ENCODE data around the gene RASAL2.
"Not testable (repeated sequence)": the region's sequence is repeated elsewhere in the genome, so short reads cannot be mapped to it uniquely, and the experiment has no call there.

The RASAL2 gene

DNA sequence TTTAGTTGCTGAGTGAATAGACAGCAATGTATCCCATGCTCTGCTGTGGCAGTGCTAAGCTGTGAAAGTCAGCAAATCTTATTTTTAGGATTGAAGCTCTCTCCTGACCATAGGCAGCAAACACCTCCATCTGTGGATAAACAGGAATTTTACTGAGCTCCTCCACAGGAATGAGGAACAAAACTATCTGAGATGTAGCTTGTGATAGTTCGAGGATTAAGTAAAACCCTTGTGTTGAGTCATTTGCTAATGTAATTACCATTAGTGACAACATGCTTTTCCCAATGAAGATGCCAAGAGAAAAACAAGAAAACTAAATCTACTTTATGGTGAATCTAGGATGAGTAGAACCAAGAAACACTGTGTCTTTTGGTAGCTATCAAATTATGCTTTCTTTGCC is 280.1 kb downstream of the RASAL2 start:
- no peak overlapping the region for H3K4me3 Mint-ChIP-seq
- H3K9me3 Mint-ChIP-seq = no peaks in the 10 kb centered on the region
- H3K27me3 Mint-ChIP-seq = peaks cover 9% of the 10 kb centered on the region
- no peaks in the 10 kb centered on the region for H3K4me1 Mint-ChIP-seq
- H3K36me3 Mint-ChIP-seq (ENCODE audit: low read depth) = no peaks in the 10 kb centered on the region
- H3K27ac Mint-ChIP-seq = no peak overlapping the region
- DNase-seq (no peak), ATAC-seq (no peak)

GRCh38 chr1:178376008-178376407 is 282.1 kb downstream of the RASAL2 start:
- H3K27me3 Mint-ChIP-seq = peaks cover 7% of the 10 kb centered on the region
- DNase-seq (no peak), ATAC-seq (no peak)
- H3K27ac Mint-ChIP-seq = no peak overlapping the region
- no peak overlapping the region for H3K4me3 Mint-ChIP-seq
- no peaks in the 10 kb centered on the region for H3K36me3 Mint-ChIP-seq (ENCODE audit: low read depth)
- no peaks in the 10 kb centered on the region for H3K9me3 Mint-ChIP-seq
- no peaks in the 10 kb centered on the region for H3K4me1 Mint-ChIP-seq

DNA sequence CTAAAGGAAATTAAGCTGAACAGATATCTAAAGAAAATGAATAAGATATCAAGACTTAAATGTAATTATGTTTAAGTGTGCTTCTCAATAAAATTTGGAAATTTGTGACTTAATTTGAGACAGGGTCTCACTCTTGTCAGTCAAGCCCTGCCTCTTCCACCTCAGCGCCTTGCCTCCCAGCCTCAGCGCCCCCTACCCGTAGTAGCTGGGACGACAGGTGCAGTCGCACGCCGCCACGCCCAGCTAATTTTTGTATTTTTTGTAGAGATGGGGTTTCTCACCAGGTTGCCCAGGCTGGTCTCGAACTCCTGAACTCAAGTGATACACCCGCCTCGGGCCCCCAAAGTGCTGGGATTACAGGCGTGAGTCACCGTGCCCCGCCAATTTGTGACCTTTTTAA is 285.9 kb downstream of the RASAL2 start:
- no peak for DNase-seq
- H3K36me3 Mint-ChIP-seq (ENCODE audit: low read depth) = no peaks in the 10 kb centered on the region
- ATAC-seq = no peak

GRCh38 chr1:178382372-178382771 is 288.5 kb downstream of the RASAL2 start:
- no peak overlapping the region for H3K4me3 Mint-ChIP-seq
- H3K4me1 Mint-ChIP-seq = no peaks in the 10 kb centered on the region
- no peaks in the 10 kb centered on the region for H3K9me3 Mint-ChIP-seq
- no peaks in the 10 kb centered on the region for H3K36me3 Mint-ChIP-seq (ENCODE audit: low read depth)
- no peak for DNase-seq
- ATAC-seq = no peak
- H3K27ac Mint-ChIP-seq = no peak overlapping the region
- H3K27me3 Mint-ChIP-seq = peaks cover 2% of the 10 kb centered on the region

More for the DNA sequence above, 285.9 kb downstream of the RASAL2 start:
- Mint-ChIP-seq H3K27ac (no peak overlapping the region), H3K27me3 (peaks cover 2% of the 10 kb centered on the region), H3K4me1 (no peaks in the 10 kb centered on the region), H3K4me3 (no peak overlapping the region), H3K9me3 (no peaks in the 10 kb centered on the region)

DNA sequence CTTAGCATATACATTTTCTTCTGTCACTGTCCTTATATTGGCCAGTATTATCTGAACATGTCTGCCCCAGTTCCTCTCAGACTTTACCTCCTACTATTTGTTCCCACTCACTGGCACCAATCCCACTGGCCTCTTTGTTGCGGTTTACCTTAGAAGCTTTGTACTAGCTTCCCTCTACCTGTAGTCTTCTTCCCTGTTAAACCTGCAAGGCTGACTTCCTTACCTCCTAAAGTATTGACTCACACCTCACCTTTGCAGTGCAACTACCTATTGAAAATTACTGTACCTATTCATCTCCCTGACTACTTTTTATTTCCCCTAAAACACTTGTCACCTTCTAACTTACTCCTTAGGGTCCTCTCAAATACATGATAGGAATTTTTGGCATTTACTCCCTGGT is 291.8 kb downstream of the RASAL2 start:
- Mint-ChIP-seq H3K27me3 (no peaks in the 10 kb centered on the region), H3K9me3 (no peaks in the 10 kb centered on the region), H3K4me3 (no peak overlapping the region), H3K4me1 (no peaks in the 10 kb centered on the region), H3K27ac (no peak overlapping the region), H3K36me3 (ENCODE audit: low read depth) (no peaks in the 10 kb centered on the region)
- ATAC-seq (no peak), DNase-seq (no peak)

DNA sequence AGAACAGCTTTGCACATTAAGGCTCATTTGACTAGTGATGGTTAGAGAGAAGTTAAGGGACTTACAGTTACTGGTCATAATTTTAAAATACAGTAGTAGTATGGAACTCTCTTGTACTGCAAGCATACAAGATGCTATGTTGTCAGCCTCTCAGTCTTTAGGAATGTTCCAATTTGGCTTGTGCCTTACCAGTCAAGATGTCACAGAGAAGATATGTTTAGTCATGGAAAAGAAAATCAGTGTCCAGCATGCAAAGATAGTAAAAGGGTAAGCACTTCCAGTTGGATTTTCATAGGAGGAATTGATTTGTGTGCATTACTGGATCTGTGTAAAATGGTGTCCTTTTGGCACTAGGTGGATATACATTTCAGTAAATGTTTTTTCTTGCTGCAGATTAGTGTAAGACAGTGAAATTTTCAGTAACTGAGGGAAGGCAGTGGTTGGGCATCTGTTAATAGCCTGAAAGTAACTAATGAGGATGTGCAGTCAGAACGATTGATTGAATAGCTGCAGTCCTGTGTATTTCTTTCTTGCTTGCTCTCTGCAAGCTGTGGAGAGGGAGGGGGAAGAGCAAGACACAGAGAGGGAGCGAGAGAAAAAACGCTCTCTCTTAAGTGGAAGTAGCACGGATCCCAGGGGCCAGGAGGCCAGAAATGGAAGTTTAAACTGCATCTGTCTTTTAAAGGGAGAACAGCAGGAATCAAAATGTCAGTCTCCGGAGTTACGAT is 294.7 kb downstream of the RASAL2 start:
- Mint-ChIP-seq H3K9me3 (no peaks in the 10 kb centered on the region), H3K4me1 (no peaks in the 10 kb centered on the region), H3K27ac (no peak overlapping the region), H3K4me3 (no peak overlapping the region), H3K27me3 (no peaks in the 10 kb centered on the region), H3K36me3 (ENCODE audit: low read depth) (no peaks in the 10 kb centered on the region)
- ATAC-seq = no peak
- no peak for DNase-seq

- Mint-ChIP-seq H3K4me1 (no peaks in the 10 kb centered on the region), H3K27me3 (no peaks in the 10 kb centered on the region), H3K4me3 (no peak overlapping the region), H3K27ac (no peak overlapping the region), H3K9me3 (no peaks in the 10 kb centered on the region), H3K36me3 (ENCODE audit: low read depth) (no peaks in the 10 kb centered on the region)
- ATAC-seq (no peak), DNase-seq (no peak)
Observed at GRCh38 chr1:178389441-178389840, 295.5 kb downstream of the RASAL2 start.

DNA sequence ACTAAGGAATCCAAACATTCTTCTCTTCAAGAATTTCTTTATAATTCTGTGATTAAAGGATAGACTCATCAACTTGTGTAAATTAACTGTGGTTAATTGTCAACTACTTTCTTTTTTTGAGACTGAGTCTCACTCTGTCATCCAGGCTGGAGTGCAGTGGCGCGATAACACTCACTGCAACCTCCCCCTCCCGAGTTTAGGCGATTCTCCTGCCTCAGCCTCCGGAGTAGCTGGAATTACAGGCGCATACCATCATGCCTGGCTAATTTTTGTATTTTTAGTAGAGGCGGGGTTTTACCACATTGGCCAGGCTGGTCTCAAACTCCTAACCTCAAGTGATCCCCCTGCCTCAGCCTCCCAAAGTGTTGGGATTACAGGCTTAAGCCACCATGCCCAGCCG is 296.4 kb downstream of the RASAL2 start:
- H3K36me3 Mint-ChIP-seq (ENCODE audit: low read depth); H3K4me3 Mint-ChIP-seq; H3K27ac Mint-ChIP-seq; H3K9me3 Mint-ChIP-seq; ATAC-seq; DNase-seq; H3K27me3 Mint-ChIP-seq; H3K4me1 Mint-ChIP-seq: not testable (repeated sequence)

- no peak for ATAC-seq
- no peak for DNase-seq
- Mint-ChIP-seq H3K27me3 (no peaks in the 10 kb centered on the region), H3K4me1 (no peaks in the 10 kb centered on the region), H3K9me3 (no peaks in the 10 kb centered on the region), H3K27ac (no peak overlapping the region), H3K4me3 (no peak overlapping the region), H3K36me3 (ENCODE audit: low read depth) (no peaks in the 10 kb centered on the region)
Observed at GRCh38 chr1:178393370-178393769, 299.5 kb downstream of the RASAL2 start.

GRCh38 chr1:178396789-178397188 is 302.9 kb downstream of the RASAL2 start:
- Mint-ChIP-seq H3K9me3 (no peaks in the 10 kb centered on the region), H3K27ac (no peak overlapping the region)

DNA sequence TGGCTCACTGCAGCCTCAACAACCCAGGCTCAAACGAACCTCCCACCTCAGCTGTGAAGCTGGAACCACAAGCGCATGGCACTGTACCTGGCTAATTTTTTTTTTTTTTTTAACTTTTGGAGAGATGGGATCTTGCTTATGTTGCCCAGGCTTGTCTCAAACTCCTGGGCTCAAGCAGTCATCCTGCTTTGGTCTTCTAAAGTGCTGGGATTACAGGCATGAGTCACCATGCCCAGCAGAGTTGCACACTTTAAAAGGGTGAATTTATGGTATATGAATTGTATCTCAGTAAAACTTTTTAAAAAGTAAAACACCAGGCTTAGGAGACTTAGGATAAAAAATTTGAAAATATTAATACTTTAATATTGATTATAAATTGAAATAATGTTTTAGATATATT is 303.8 kb downstream of the RASAL2 start:
- no peaks in the 10 kb centered on the region for H3K27me3 Mint-ChIP-seq
- no peak for DNase-seq
- no peak overlapping the region for H3K27ac Mint-ChIP-seq
- H3K4me1 Mint-ChIP-seq = no peaks in the 10 kb centered on the region
- no peaks in the 10 kb centered on the region for H3K36me3 Mint-ChIP-seq (ENCODE audit: low read depth)
- no peak for ATAC-seq
- H3K9me3 Mint-ChIP-seq = no peaks in the 10 kb centered on the region
- no peak overlapping the region for H3K4me3 Mint-ChIP-seq

More at GRCh38 chr1:178396789-178397188, 302.9 kb downstream of the RASAL2 start:
- no peak for DNase-seq
- Mint-ChIP-seq H3K36me3 (ENCODE audit: low read depth) (no peaks in the 10 kb centered on the region), H3K4me1 (no peaks in the 10 kb centered on the region), H3K4me3 (no peak overlapping the region), H3K27me3 (no peaks in the 10 kb centered on the region)
- no peak for ATAC-seq

DNA sequence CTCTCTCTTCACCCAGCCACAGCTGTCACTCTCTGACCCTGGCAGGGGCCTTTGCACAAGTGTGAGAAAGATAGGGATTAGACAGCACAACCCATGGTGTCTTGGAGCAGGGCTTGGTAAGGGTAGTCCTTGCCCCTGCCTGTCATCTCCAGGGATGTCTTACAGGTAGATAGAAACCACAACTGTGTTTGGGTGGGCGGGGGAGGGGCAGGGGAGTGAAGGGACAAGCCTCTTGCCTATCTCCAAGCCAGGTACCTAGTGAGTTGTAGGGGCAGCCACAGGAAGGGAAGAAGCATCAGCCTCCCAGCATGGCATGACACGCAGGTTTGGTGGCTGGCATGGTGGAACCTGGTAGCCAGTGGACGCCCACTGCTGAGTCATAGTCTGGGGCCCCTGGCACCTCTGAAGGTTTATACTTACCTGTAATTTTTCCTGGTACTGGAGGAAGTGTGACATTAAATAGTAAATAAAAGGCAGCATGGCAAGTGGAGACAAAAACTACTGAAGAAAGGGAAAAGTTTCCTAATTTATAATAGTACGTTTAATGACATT is 305.3 kb downstream of the RASAL2 start:
- Mint-ChIP-seq H3K4me1 (no peaks in the 10 kb centered on the region), H3K27ac (no peak overlapping the region), H3K27me3 (no peaks in the 10 kb centered on the region), H3K4me3 (no peak overlapping the region), H3K36me3 (ENCODE audit: low read depth) (no peaks in the 10 kb centered on the region), H3K9me3 (no peaks in the 10 kb centered on the region)
- ATAC-seq (no peak), DNase-seq (no peak)

GRCh38 chr1:178405137-178405536 is 311.2 kb downstream of the RASAL2 start:
- peaks cover 3% of the 10 kb centered on the region for H3K36me3 Mint-ChIP-seq (ENCODE audit: low read depth)
- H3K27ac Mint-ChIP-seq = no peak overlapping the region
- no peak overlapping the region for H3K4me3 Mint-ChIP-seq
- H3K4me1 Mint-ChIP-seq = no peaks in the 10 kb centered on the region
- no peak for ATAC-seq
- no peak for DNase-seq
- H3K9me3 Mint-ChIP-seq = peaks cover 11% of the 10 kb centered on the region
- H3K27me3 Mint-ChIP-seq = peaks cover 6% of the 10 kb centered on the region

DNA sequence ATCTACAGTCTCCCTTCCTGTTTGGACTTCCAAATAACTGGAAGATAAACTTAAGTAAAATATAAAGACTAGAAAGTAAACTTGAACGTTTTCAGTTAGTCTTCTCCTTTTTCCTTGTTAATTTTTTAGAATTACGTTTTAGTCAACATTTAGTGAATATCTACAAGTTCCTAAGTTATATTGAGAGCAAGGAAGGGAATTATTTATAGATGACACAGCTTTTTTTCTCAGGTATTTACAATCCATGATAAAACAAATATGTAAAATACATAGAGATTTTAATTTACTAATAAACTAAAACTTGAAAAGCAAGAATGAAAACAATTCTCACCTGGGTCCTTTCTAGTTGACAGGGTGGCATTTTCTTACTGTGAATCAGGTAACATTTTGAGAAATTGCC is 313.3 kb downstream of the RASAL2 start:
- ATAC-seq (no peak), DNase-seq (no peak)
- peaks cover 3% of the 10 kb centered on the region for H3K4me1 Mint-ChIP-seq
- H3K27me3 Mint-ChIP-seq = peaks cover 7% of the 10 kb centered on the region
- H3K27ac Mint-ChIP-seq = no peak overlapping the region
- H3K4me3 Mint-ChIP-seq = no peak overlapping the region
- peaks cover 13% of the 10 kb centered on the region for H3K9me3 Mint-ChIP-seq
- H3K36me3 Mint-ChIP-seq (ENCODE audit: low read depth) = peaks cover 3% of the 10 kb centered on the region

GRCh38 chr1:178407655-178408054 is 313.8 kb downstream of the RASAL2 start:
- H3K4me1 Mint-ChIP-seq = peaks cover 4% of the 10 kb centered on the region
- H3K36me3 Mint-ChIP-seq (ENCODE audit: low read depth) = peaks cover 3% of the 10 kb centered on the region
- no peak overlapping the region for H3K27ac Mint-ChIP-seq
- no peak overlapping the region for H3K4me3 Mint-ChIP-seq
- DNase-seq (no peak), ATAC-seq (no peak)
- H3K27me3 Mint-ChIP-seq = peaks cover 7% of the 10 kb centered on the region
- peaks cover 13% of the 10 kb centered on the region for H3K9me3 Mint-ChIP-seq
